Pancreas (tissue), 10 donors: ENCODE results near the gene EPHA8. TPM values are rescaled to one million over a fixed set of nuclear protein-coding genes. Genes with fewer than 3 reads are reported as not detected.

ENCODE experiments used
- ATAC-seq, 4 donors: fragments of 200-7000 bp; cut with Tn5 transposase; one replicate each; pipeline versions ENCODE4 v1.8.0 to v1.9.1; 2020; ENCODE audit warnings: mild to moderate bottlenecking in 4 of 4, moderate library complexity in 4 of 4
- DNase-seq, 6 donors: peaks; one replicate each; pipeline ENCODE4 v3.0.0-alpha.2; 2020
- FAIRE-seq: peaks from 2 replicates; lab custom pipeline; 2012; peaks lifted over from hg19 to GRCh38; lab: Jason Lieb, UNC
- H3K27ac ChIP-seq, 4 donors: fragments of 200-600 bp; sonication (generic); 1 replicate in 3 of 4; 2 replicates in 1 of 4; pipeline versions ENCODE4 v1.5.0 to v1.8.0; 2020
- H3K27me3 ChIP-seq, 4 donors: fragments of 200-600 bp; one replicate each; pipeline ENCODE4 v1.8.0; 2021
- H3K36me3 ChIP-seq, 3 donors: fragments of 200-600 bp; sonication (generic) in 1 of 3; one replicate each; pipeline versions ENCODE4 v1.5.0 to v1.8.0; 2020 to 2021
- H3K4me1 ChIP-seq, 3 donors: fragments of 200-600 bp; one replicate each; pipeline ENCODE4 v1.8.0; 2021
- H3K4me3 ChIP-seq, 4 donors: fragments of 200-600 bp; sonication (generic) in 2 of 4; one replicate each; pipeline versions ENCODE4 v1.5.0 to v1.8.0; 2020 to 2021
- H3K9me3 ChIP-seq, 4 donors: fragments of 200-600 bp; one replicate each; pipeline ENCODE4 v1.8.0; 2021
- WGBS, 2 donors: extraction: QIAGEN DNeasy Blood & Tissue Kit; methylation state at CpG; one replicate each; pipeline ENCODE4 v1.1.7; 2013; 5-methylcytosine and 5-hydroxymethylcytosine counted together
- intact Hi-C, 3 donors: fragments of 100-400 bp; cut with DNase I; formaldehyde crosslinking; loops; one replicate each; pipeline versions ENCODE4 v1.11.1 to v1.14.2; 2022
- polyA plus RNA-seq, 2 donors: library from polyadenylated mRNA; stranded (reverse); fragments of 200-250 nt; gene quantifications; one replicate each; pipeline ENCODE4 v1.2.3, GENCODE V29; 2013
- total RNA-seq, 6 donors: library from RNA; stranded (reverse); fragmentation: NEBNext Ultra II Directional in 4 of 6; extraction: Animal tissue kit (Norgen Biotek cat#: 25700) in 4 of 6; gene quantifications; one replicate each; pipeline versions ENCODE4 v1.2.1 to v1.2.4, GENCODE V29; 2021 to 2023
- TF ChIP-seq, protein P1 (sequence below), 4 donors: fragments of 200-600 bp; sonication (generic) in 3 of 4; IDR thresholded peaks; one replicate each; pipeline versions ENCODE4 v1.5.0 to v1.8.0; 2021; ENCODE audit warnings: antibody characterized with exemption in 4 of 4
- donor health status: healthy with polysubstance abuse.
- donor health status: DM: no; HTN: no; CAD: no; lungs with moderate emphysema.
- donor health status: DM: no; HTN: no; CAD: no.
- donor health status: control.
- donor health status: control.
- donor health status: Bipolar disorder and iron deficiency.
- donor health status: DM: yes; HTN: yes; CAD: no.
- donor health status: DM: no; HTN: no; CAD: no.
- donor health status: DM: no; HTN: no; CAD: no.
- donor health status: DM: yes; HTN: yes; CAD: no.

The EPHA8 gene
- total and polyA plus RNA-seq, 8 donors: 0.57 to 8.1 (median 1.2) TPM

DNA sequence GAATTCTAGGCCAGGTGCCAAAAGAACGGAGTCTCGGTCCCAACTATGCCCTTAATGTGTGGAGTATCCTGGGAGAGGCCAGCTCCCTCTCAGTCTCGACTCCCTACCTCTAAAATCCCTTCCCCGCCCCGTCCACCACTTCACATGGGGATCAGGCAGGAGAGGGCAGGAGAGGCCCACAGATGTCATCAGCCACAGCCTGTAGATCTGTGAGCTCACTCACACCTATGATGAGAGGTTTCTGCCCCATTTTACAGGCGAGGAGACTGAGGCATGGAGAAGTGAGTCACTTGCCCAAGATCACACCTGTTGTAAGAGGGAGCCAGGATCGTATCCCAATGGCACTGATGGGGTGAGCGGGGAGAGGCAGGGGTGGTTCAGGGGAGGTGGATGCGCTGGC, 20.4 kb upstream of the EPHA8 start:
- peak in 1 of 6 donors; percentile 30 for DNase-seq
- 77 to 83% methylated on average over 9 of the region's 9 CpGs for WGBS, 2 donors
- ATAC-seq: no peak

DNA sequence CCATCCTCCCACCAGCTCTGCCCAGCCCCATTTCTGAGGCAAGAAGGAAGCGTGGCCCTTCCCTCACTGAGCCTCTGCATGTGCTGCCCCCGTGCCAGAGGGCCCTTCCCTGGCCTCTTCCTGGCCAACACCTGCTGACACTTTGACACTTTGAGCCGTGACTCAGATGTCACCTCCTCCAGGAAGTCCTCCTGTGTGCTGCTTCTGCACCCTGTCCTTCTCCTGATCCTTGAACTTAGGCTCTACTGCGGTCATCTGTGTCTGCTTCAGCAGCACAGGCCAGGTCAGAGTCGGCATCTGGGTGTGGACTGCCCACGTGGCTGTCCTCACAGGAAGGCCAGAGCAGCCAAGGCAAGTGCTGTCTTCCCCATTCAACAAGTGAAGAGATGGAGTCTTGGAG, 19.6 kb upstream of the EPHA8 start:
- Histone ChIP-seq H3K4me3 (no peak overlapping the region), H3K4me1 (no peaks in the 10 kb centered on the region), H3K36me3 (no peaks in the 10 kb centered on the region), H3K9me3 (no peaks in the 10 kb centered on the region), H3K27ac (no peak overlapping the region), H3K27me3 (no peaks in the 10 kb centered on the region)
- no peak for DNase-seq
- 84 to 87% methylated on average over 6 of the region's 6 CpGs for WGBS, 2 donors
- intact Hi-C loops: no loop called here
- TF ChIP-seq, protein P1, sequence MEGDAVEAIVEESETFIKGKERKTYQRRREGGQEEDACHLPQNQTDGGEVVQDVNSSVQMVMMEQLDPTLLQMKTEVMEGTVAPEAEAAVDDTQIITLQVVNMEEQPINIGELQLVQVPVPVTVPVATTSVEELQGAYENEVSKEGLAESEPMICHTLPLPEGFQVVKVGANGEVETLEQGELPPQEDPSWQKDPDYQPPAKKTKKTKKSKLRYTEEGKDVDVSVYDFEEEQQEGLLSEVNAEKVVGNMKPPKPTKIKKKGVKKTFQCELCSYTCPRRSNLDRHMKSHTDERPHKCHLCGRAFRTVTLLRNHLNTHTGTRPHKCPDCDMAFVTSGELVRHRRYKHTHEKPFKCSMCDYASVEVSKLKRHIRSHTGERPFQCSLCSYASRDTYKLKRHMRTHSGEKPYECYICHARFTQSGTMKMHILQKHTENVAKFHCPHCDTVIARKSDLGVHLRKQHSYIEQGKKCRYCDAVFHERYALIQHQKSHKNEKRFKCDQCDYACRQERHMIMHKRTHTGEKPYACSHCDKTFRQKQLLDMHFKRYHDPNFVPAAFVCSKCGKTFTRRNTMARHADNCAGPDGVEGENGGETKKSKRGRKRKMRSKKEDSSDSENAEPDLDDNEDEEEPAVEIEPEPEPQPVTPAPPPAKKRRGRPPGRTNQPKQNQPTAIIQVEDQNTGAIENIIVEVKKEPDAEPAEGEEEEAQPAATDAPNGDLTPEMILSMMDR (IDR thresholded peaks at IDR 0.05): no peak
- ATAC-seq: no peak
- no peak for FAIRE-seq

More for the DNA sequence above, 20.4 kb upstream of the EPHA8 start:
- no peak for FAIRE-seq
- intact Hi-C loops: no loop called here
- TF ChIP-seq, protein P1 (IDR thresholded peaks at IDR 0.05): no peak
- Histone ChIP-seq H3K4me3 (no peak overlapping the region), H3K9me3 (no peaks in the 10 kb centered on the region), H3K27ac (no peak overlapping the region), H3K27me3 (no peaks in the 10 kb centered on the region), H3K4me1 (no peaks in the 10 kb centered on the region), H3K36me3 (no peaks in the 10 kb centered on the region)

DNA sequence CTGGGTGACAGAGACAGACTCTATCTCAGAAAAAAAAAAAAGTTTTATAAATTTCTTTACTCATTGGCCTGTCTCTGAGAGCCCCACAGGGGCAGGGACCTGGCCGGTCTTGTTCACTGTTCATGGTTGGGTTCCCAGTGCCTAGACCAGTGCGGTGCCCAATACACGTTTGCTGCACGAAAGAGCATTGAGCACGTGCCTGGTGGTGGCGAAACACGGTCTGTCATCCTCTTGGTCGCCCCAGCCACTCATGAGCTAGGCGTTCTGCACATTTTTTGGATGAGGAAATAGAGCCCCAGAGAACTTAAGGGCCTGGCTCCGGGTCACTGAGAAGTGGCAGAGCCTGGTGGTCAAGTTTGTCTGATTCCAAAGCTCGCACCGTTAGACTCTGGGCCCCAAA, 18.7 kb upstream of the EPHA8 start:
- 88 to 89% methylated on average over 12 of the region's 12 CpGs for WGBS, 2 donors
- intact Hi-C loops: no loop called here

DNA sequence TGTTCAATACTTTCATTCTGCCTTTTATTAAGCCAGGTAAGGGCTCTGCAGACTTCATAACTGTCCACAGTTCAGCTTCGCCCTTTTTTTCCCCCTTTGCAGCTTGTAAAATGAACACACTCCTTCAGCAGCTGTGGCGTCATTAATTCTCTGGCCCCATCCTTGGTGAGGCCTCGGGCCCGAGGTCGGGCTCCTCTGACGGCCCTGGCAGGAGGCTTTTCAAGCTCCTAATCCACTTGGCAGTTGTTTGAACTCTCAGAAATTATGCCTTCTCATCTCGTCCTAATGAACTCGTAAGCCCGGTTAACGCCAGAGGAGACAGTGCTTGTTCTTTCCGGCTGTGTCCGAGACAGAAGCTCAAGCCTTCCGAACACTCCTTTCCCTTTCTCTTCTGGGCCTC, 18.1 kb upstream of the EPHA8 start:
- intact Hi-C loops: no loop called here

More for the DNA sequence above, 18.7 kb upstream of the EPHA8 start:
- FAIRE-seq (no peak), ATAC-seq (no peak), DNase-seq (no peak)
- H3K36me3 ChIP-seq: no peaks in the 10 kb centered on the region
- H3K27ac ChIP-seq: no peak overlapping the region
- no peaks in the 10 kb centered on the region for H3K27me3 ChIP-seq
- H3K4me3 ChIP-seq: no peak overlapping the region
- TF ChIP-seq, protein P1 (IDR thresholded peaks at IDR 0.05): no peak
- no peaks in the 10 kb centered on the region for H3K9me3 ChIP-seq
- no peaks in the 10 kb centered on the region for H3K4me1 ChIP-seq

DNA sequence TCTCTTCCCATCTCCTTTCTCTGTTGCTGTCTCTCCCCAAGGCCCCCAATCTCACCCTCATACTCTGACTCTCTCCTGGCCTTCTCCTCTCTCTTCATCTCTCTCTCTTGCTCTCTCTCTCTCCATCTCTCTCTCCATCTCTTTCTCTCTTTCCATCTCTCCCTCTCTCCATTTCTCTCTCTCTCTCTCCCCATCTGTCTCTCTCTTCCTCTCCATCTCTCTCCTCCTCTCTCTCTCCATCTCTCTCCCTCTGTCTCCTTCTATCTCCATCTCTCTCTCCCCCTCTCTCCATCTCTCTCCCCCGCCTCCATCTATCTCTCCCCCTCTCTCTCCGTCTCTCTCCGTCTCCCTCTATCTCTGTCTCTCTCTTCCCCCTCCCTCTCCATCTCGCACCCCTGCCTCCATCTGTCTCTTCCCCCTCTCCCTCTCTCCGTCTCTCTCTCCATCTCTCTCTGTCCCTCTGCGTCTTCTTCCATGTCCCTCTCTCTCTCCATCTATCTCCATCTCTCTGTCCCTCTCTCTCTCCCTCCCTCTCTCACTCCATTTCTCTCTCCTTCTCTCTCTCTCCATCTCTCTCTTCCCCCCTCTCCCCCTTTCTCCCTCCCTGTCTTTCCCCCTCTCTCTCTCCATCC, 16.0 kb upstream of the EPHA8 start:
- H3K27ac ChIP-seq: no peak overlapping the region
- DNase-seq: no peak
- H3K9me3 ChIP-seq: no peaks in the 10 kb centered on the region
- WGBS, 2 donors: 76 to 82% methylated on average over 6 of the region's 6 CpGs
- H3K27me3 ChIP-seq: no peaks in the 10 kb centered on the region
- intact Hi-C loops: no loop called here
- H3K4me3 ChIP-seq: no peak overlapping the region
- no peak for ATAC-seq
- no peaks in the 10 kb centered on the region for H3K4me1 ChIP-seq
- TF ChIP-seq, protein P1 (IDR thresholded peaks at IDR 0.05): no peak
- no peaks in the 10 kb centered on the region for H3K36me3 ChIP-seq
- no peak for FAIRE-seq

More for the DNA sequence above, 18.1 kb upstream of the EPHA8 start:
- no peaks in the 10 kb centered on the region for H3K27me3 ChIP-seq
- no peak for FAIRE-seq
- H3K4me3 ChIP-seq: no peak overlapping the region
- TF ChIP-seq, protein P1 (IDR thresholded peaks at IDR 0.05): no peak
- no peaks in the 10 kb centered on the region for H3K9me3 ChIP-seq
- 68 to 70% methylated on average over 13 of the region's 13 CpGs for WGBS, 2 donors
- no peak overlapping the region for H3K27ac ChIP-seq
- DNase-seq: no peak
- no peaks in the 10 kb centered on the region for H3K36me3 ChIP-seq
- H3K4me1 ChIP-seq: no peaks in the 10 kb centered on the region
- ATAC-seq: no peak
